ENCODE results near the gene MOK.

Gene MOK

DNA sequence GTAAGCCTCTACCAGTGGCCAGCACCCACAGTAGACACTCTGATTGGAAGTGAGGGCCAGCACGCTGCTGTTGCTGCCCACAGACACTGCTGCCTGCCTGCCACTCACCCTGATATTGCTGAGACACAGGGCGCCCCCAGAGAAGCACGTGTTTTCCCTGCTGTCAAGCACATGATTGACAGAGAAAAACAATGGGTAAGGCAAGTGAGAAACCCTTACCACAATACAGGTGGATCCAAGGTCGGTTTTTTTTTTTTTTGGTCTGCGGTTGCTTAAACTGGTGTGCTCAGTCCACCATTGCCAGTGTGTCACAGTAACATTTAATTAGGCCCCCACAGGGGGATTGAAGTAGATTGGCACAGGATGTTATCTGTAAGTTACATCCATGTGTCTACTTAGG, 99.4 kb downstream of the MOK start:
- DNase-seq (ENCODE audit: low read depth in 2 of 2) = no peak

DNA sequence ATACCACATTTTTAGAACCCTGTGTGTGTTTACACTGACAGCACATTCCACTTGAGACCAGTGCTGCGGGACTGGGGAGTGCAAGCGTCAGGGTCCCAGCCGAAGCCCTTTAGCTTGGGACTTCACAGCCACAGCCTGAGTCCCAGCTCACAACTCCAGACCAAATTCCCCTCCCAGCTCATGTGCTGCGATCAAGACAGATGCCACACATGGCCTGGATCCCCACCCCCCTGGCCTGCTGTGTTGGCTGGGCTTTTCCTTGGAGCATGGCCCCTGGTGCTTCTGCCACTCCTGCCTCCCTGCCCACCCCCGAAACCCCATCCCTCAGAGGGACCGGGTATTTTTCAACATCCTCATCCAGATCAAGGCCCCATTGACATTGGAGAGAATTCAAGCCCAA, 101.6 kb downstream of the MOK start:
- DNase-seq (ENCODE audit: low read depth in 2 of 2) = no peak

DNA sequence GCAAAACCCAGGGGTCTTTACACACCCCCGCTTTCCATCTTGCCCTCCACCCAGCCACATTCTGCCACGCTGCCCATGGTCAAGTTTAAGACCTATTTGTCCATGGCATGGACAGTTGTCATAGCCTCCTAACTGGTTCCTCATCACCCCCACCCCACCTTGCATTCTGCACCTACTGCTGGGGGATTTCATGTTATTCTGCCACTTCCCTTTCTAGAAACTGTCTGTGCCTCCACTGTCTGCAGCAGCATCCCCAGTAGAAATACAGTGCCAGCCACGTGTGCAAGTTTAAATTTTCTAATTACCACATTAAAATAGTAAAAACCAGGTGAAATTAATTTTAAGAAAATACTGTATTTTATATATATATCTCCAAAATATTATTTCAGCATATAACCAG, 102.0 kb downstream of the MOK start:
- no peak for DNase-seq (ENCODE audit: low read depth in 2 of 2)

GRCh38 chr14:102201776-102202175, 103.2 kb downstream of the MOK start:
- no peak for DNase-seq (ENCODE audit: low read depth in 2 of 2)

DNA sequence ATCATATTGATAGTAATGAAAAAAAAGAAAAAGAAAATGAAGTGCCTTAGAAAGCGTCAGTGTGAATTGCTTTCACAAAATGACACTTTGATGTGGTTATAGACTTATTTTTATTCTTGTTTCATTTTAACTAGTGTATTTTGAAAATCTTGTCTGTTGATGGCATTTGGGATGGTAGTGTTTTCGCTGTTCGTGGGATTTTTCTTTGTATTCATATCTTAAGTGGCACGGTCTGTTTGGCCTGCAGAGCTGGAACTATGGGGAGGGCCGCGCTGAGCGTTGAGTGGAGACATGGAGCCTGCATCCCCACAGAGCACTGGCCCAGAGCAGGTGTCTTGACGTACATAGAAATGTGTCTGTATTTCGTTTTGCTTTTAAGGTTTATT, 103.6 kb downstream of the MOK start:
- no peak for DNase-seq (ENCODE audit: low read depth in 2 of 2)

DNA sequence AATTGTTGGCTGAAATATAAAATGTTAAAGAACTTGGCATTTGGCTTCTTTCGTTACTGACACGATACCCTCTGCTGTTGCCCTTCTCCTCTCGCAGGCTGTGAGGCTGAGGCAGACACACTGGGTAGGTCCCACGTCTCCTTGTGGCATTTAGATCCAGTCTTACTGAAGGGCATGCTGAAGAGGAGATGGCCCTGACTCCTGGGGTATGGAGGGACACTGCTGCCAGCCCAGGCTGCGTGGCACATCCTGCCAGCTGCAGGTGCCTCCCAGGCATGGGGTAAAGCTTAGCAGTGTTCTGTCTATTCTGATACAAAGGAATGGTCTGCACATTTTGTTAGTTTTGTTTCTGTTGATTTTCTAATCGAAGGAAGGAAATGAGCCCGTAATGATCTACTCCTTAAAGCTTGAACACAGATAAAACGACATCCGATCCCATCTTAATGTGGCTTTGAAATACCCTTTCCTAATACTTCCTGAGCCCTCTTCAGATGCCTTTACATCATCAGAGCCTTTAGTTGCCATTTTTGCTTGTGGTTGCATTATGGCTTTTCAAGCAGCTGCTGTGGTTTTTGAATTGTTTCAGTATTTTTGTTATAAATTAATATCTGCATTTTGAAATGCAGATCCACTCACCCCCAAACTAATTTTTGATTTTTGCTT, 104.1 kb downstream of the MOK start:
- no peak for DNase-seq (ENCODE audit: low read depth in 2 of 2)

GRCh38 chr14:102197317-102197853, 107.6 kb downstream of the MOK start:
- DNase-seq (ENCODE audit: low read depth in 2 of 2) = no peak

DNA sequence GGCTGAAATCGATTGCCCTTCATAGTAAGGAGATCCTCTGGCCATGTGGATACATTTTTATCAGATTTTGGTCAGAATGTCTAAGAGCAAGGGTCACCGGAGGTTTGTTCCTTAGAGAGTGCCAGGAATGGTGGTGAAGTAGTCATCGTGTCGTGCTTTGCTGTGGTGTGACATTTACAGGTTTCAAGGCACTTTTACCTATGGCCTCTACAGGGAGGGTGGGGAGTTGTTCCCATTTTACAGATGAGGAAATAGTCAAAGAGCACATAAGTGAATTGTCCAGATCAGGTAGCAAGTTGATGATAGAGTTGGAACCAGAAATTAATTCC, 108.1 kb downstream of the MOK start:
- no peak for DNase-seq (ENCODE audit: low read depth in 2 of 2)

- DNase-seq (ENCODE audit: low read depth in 2 of 2) = no peak
Observed at GRCh38 chr14:102196039-102196901, 108.7 kb downstream of the MOK start.

- DNase-seq (ENCODE audit: low read depth in 2 of 2) = no peak
Observed at GRCh38 chr14:102195446-102195845, 109.5 kb downstream of the MOK start.

- DNase-seq (ENCODE audit: low read depth in 2 of 2) = no peak
Observed at GRCh38 chr14:102194856-102195255, 110.1 kb downstream of the MOK start.

DNA sequence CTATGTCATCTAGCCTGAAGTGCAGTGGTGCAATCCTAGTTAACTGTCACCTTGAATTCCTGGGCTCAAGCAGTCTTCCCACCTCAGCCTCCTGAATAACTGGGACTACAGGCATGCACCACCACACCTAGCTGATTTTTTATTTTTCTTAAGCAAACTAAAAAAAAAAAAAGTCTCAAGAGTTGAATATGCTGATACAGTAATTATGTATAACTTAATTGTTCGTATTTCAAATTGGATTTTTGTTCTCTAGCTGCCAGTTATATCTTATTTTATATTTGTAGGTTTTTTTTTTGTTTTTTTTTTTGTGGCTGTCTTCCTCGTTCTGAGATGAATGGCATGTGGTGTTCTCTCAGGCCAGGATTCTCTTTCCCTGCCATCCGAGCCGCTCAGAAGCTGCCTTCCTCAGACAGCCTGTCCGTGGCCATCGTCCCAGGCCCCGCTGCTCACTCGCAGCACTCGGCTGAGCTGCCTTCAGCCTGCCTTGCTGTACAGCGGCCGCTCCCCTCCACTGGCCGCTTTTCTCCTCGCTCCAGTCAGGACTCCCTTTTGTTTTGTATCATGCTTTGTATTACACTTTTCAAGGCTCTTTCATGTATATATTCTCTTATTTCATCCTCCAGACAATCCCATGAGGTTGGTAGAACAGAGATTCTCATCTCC, 112.0 kb downstream of the MOK start:
- no peak for DNase-seq (ENCODE audit: low read depth in 2 of 2)

- no peak for DNase-seq (ENCODE audit: low read depth in 2 of 2)
Observed at GRCh38 chr14:102189874-102190273, 115.1 kb downstream of the MOK start.

DNA sequence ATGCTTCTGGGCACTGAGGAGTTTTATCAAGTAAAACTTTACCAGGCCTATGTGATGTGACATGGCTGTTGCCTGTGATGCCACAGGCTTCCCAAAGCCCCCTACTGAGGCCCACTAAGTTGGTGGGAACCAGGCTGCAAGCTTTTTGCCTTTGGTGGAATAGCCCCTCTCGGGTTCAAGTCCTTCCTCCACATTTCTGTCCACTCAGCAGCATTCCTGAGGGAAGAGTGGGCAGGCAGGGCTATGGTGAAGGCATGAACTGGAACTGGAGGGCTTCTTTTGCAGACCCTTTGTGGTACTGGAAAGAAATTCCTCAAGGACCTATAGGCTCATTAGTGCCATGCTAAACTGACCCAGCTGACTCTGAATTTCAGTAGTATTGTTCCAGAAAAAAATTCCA, 116.8 kb downstream of the MOK start:
- DNase-seq (ENCODE audit: low read depth in 2 of 2) = no peak

- DNase-seq (ENCODE audit: low read depth in 2 of 2) = no peak
Observed at GRCh38 chr14:102187568-102188001, 117.4 kb downstream of the MOK start.

DNA sequence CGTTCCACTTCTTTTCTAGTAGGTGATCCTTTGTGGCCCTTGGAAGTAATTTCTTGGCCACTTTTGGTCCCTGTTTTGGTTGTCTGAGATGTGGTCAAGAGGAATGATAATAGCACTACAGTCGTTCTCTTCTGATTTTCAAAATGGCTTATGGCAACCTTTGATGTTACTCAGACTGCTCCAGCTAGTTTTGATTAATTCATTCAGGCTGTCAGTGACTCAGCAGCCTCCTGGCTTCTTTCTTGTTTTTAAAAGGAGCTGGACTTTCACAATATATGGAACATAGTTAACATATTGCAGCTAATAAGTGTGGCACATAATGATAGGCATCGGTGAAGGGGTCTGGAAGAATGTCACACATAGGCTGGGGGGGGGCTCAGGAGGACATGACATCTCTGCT, 117.9 kb downstream of the MOK start:
- no peak for DNase-seq (ENCODE audit: low read depth in 2 of 2)

DNA sequence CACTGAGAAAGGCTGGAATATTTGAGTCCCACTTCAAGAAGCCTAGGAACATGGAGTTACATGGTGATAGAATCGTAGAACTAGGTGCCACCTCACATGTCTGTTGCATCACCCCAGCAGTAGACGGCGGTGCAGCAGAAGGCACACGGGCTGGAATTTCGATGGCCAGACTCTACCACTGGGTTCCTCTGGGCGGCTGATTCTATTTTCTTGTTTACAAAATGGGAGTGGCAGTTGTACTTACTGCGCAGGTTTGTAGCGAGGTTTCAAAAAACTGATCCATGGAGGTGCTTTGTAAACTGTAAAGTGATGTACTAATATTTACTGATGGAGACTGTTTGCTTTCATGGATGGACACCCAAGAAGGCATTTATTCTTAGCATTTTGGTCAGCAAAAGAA, 119.6 kb downstream of the MOK start:
- no peak for DNase-seq (ENCODE audit: low read depth in 2 of 2)

DNA sequence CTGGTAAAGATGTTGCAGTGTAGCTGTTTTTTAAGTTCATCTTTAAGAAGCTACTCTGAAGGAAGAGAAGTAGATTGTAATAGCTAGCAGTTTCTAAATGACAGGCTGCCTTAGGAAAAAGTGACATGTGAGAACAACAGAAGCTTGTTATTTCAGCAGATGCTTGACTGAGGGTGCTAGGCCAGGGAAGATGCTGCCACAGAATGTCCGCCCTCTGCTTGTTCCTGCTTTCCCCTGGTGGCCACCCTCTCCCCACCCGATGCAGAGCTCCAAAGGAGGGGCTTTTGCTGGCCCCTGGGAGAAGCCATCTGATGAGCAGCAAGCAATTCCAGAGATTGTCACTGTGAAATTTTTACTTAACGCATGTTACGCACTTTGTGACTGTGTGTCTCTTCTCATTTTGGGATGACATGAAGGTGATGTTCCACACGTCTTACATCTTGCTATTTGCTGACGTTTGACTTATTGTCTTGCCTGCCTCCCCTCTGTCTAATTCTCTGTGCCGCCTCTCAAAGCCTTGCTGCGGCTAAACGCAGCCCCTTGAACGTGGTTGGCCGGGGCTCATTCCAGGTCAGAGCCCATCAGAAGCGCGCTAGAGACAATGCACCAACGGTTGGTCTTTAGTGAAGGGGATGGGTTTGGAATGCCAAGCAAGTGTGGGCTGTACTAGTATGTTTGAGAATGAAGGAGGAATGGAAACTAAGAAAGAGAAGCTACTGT, 120.5 kb downstream of the MOK start:
- no peak for DNase-seq (ENCODE audit: low read depth in 2 of 2)

DNA sequence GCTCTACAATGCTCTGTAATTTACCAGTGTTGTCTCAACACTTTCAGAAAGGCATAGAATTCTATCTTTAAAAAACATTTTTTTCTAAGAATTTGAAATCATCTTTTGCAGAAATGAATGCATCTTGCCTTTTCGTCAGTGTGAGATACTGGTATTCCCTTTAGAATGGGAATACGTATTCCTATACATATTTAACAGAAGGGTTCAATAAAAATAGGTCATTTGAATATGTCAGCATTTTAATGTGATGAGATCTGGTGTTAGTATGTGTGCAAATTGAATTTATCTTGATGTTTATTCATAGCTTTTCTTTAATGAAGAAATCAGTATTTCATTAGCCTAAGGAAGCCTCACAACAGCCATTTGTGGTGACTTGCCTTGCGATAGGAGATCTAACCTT, 121.1 kb downstream of the MOK start:
- no peak for DNase-seq (ENCODE audit: low read depth in 2 of 2)

GRCh38 chr14:102182936-102183619, 121.9 kb downstream of the MOK start:
- no peak for DNase-seq (ENCODE audit: low read depth in 2 of 2)

- DNase-seq (ENCODE audit: low read depth in 2 of 2) = no peak
Observed at GRCh38 chr14:102182190-102182589, 122.8 kb downstream of the MOK start.

All from stimulated activated CD8-positive, alpha-beta memory T cell treated with anti-CD3 and anti-CD28 coated beads, Interleukin-7, amount 100 ng/mL, for 1 hour (primary cell).